ENCODE measurements around the gene TMEM135. TPM values are rescaled to one million over a fixed set of nuclear protein-coding genes. Genes with fewer than 3 reads are reported as not detected.
"Not testable (repeated sequence)": the region's sequence is repeated elsewhere in the genome, so short reads cannot be mapped to it uniquely, and the experiment has no call there.

The TMEM135 gene
- total RNA-seq, 4 donors from 2014 or later = 19.8 to 52.6 (median 38.9) TPM

- DNase-seq (ENCODE audit: low spot score) (no peak), ATAC-seq (ENCODE audit: low FRiP score) (no peak)
- TF ChIP-seq, protein P1, sequence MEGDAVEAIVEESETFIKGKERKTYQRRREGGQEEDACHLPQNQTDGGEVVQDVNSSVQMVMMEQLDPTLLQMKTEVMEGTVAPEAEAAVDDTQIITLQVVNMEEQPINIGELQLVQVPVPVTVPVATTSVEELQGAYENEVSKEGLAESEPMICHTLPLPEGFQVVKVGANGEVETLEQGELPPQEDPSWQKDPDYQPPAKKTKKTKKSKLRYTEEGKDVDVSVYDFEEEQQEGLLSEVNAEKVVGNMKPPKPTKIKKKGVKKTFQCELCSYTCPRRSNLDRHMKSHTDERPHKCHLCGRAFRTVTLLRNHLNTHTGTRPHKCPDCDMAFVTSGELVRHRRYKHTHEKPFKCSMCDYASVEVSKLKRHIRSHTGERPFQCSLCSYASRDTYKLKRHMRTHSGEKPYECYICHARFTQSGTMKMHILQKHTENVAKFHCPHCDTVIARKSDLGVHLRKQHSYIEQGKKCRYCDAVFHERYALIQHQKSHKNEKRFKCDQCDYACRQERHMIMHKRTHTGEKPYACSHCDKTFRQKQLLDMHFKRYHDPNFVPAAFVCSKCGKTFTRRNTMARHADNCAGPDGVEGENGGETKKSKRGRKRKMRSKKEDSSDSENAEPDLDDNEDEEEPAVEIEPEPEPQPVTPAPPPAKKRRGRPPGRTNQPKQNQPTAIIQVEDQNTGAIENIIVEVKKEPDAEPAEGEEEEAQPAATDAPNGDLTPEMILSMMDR (IDR thresholded peaks at IDR 0.05) = no peak
Observed at GRCh38 chr11:87263264-87263838, 225.6 kb downstream of the TMEM135 start.

- ATAC-seq (ENCODE audit: low FRiP score) (no peak), DNase-seq (ENCODE audit: low spot score) (no peak)
- TF ChIP-seq, protein P1 (IDR thresholded peaks at IDR 0.05) = no peak
Observed at GRCh38 chr11:87263979-87264378, 226.2 kb downstream of the TMEM135 start.

DNA sequence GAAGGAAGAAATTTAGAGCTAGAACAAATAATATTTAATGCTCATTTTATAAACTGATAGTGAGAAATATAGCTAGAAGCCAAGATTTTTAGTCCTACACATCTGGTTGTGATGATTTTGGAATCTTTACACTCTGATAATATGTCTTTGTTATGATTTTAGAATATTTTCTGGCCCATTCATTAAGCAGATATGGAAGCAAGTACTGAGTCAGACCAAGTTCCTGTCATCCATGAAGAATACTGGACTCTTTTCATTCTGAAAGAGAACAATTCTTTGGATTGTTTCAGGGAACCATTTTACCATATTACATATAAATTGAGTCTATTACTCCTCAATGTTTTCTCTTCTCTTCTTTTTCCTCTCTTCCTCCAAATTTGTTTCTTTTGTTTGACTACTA is 227.4 kb downstream of the TMEM135 start:
- ATAC-seq (ENCODE audit: low FRiP score) = no peak
- TF ChIP-seq, protein P1 (IDR thresholded peaks at IDR 0.05) = no peak
- no peak for DNase-seq (ENCODE audit: low spot score)

DNA sequence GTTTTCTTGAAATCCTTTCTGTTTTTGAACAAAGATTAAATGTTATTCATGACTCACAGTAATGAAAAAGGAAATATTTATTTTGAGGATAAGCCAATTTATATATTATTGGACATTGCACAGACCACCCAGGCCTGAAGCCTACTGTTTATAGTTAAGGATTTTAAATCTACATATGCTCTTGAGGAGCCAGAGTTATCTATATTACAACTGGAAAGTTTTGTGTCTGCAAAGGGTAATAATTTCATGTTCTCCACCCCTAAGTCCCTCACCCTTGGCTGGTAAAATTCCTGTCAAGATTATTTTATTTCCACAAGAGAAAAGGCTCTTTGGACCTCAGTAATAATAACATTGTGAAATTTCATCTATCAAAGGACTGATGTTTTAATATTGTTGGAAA is 228.2 kb downstream of the TMEM135 start:
- TF ChIP-seq, protein P1 (IDR thresholded peaks at IDR 0.05) = no peak
- DNase-seq (ENCODE audit: low spot score) = no peak
- ATAC-seq (ENCODE audit: low FRiP score) = no peak

- TF ChIP-seq, protein P1 (IDR thresholded peaks at IDR 0.05) = no peak
- no peak for ATAC-seq (ENCODE audit: low FRiP score)
- DNase-seq (ENCODE audit: low spot score) = no peak
Observed at GRCh38 chr11:87266751-87267150, 229.0 kb downstream of the TMEM135 start.

DNA sequence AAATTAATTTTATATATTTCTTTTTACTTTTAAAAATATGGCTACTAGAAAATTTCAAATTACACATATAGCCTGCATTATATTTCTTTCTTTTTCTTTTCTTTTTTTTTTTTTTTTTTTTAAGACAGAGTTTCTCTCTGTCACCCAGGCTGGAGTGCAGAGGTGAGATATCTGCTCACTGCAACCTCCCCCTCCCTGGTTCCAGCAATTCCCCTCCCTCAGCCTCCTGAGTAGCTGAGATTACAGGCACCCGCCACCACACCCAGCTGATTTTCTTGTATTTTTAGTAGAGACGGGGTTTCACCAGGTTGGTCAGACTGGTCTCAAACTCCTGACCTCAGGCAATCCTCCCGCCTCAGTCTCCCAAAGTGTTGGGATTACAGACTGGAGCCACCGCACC is 234.2 kb downstream of the TMEM135 start:
- not testable (repeated sequence) for ATAC-seq (ENCODE audit: low FRiP score); DNase-seq (ENCODE audit: low spot score)

GRCh38 chr11:87275176-87275575 is 237.4 kb downstream of the TMEM135 start:
- ATAC-seq (ENCODE audit: low FRiP score) = no peak

More at GRCh38 chr11:87275176-87275575, 237.4 kb downstream of the TMEM135 start:
- DNase-seq (ENCODE audit: low spot score) = no peak
- TF ChIP-seq, protein P1 (IDR thresholded peaks at IDR 0.05) = no peak

Data from omental fat pad (tissue), 4 donors.